ENCODE data around the gene SCAMP1.

Gene SCAMP1

GRCh38 chr5:78505860-78506259 is 145.4 kb downstream of the SCAMP1 start:
- DNase-seq (ENCODE audit: low read depth) = no peak
- TF ChIP-seq CTCF (IDR thresholded peaks at IDR 0.05; ENCODE audit: control insufficient read depth, extremely low read depth, insufficient read depth) = no peak
- H3K4me3 ChIP-seq (ENCODE audit: low read depth, low read length) = no peak overlapping the region

DNA sequence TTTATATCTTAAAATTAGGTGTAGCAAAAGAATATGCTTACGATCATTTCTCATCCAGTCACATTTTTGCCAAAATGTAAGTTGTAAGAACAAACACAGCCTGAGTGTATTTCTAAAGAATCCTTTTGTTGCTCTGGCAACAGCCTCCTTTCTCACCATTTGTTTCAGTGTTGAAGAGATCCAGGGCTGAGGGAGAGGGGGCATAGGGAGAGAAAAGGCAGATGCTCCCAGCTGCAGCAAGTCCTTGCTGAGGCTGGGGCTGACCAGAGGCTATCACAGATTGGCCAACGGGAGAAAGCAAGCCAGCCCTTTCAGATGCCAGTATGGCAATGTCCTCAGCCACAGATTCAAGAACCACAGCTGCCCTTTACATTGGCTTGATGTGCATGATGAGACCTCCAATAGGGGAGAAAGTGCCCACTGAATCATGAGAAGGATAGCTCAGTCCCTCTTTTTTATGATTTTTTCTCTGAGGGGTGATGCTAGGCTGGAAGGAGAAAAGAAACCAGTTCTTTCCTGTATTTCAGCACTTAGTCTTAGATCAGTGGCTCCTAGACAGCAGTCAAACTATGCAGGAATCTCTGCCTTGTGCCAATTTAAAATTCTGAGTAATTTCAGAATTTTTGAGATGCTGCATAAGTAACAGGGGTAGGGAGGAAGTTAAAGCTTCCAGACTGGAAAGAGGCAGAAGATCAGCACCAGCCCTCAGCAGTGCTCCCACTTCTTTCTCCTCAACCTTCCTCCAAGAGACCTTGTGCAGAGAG is 146.0 kb downstream of the SCAMP1 start:
- TF ChIP-seq CTCF (IDR thresholded peaks at IDR 0.05; ENCODE audit: control insufficient read depth, extremely low read depth, insufficient read depth) = no peak
- DNase-seq (ENCODE audit: low read depth) = no peak
- no peak overlapping the region for H3K4me3 ChIP-seq (ENCODE audit: low read depth, low read length)

- no peak overlapping the region for H3K4me3 ChIP-seq (ENCODE audit: low read depth, low read length)
- DNase-seq (ENCODE audit: low read depth) = no peak
- no peak for TF ChIP-seq CTCF (IDR thresholded peaks at IDR 0.05; ENCODE audit: control insufficient read depth, extremely low read depth, insufficient read depth)
These were observed 147.1 kb downstream of the SCAMP1 start for GRCh38 chr5:78507531-78507930.

DNA sequence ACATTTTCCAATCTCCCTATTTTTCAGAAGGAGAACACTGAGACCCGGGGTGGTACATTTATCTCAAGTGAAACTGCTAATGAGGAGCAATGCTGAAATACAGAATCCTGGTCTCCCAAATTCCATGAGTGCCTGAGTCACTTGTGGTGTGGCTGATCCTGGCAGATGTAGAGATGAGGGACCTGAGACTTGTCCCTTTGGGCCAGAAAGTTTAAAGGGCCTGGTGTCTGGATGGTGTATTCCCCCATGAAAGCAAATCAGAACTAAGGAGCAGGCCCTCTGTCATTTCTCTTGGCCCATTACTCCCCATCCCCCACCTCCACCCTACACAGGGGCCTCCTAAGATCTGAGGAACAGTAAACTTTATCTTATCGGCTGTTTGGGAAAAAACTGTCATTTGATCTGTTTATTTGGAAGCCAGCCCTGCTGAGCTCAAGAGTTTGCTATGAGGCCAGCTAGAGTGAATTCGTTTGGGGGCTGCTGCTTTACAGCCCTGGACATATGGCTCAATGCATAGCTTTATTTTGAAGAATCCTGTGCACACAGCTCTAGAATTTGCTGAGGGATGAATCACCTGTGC is 147.9 kb downstream of the SCAMP1 start:
- no peak for TF ChIP-seq CTCF (IDR thresholded peaks at IDR 0.05; ENCODE audit: control insufficient read depth, extremely low read depth, insufficient read depth)
- no peak for DNase-seq (ENCODE audit: low read depth)
- no peak overlapping the region for H3K4me3 ChIP-seq (ENCODE audit: low read depth, low read length)

DNA sequence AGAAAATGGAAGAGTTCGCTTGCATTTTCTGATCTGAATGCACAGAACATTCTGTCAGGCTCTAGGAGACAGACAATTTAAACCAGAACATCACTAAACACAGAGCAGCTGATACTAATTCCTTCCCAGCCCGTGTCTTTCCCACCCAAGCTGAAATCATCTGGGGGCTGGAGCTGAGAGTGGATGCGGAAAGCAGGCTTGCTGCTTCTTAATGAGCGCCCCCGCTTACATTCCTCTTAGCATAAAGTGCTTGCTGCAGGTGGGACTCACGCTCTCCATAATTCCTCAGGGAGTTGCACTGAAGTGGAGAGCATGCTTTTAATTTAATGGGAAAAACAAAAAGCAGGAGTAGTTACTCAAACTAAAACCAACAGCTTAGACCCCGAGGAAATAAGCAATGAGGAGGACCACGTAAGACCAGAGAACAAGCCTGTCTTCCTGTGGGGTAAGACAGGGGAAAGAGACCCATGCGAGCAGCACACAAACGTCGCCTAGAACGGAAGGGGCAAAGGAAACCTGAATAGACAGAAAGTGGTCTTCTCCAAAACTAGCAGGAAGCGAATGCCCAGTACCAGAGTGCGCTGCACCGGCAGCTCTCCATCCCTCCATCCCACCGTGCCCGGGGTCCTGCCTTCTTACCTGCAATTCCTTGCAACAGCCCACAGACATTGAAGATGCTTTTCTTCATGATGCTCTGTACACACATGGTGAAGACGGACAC is 148.9 kb downstream of the SCAMP1 start:
- H3K4me3 ChIP-seq (ENCODE audit: low read depth, low read length) = no peak overlapping the region
- no peak for TF ChIP-seq CTCF (IDR thresholded peaks at IDR 0.05; ENCODE audit: control insufficient read depth, extremely low read depth, insufficient read depth)
- DNase-seq (ENCODE audit: low read depth) = no peak

- peak; percentile 59 for DNase-seq (ENCODE audit: low read depth)
- peak overlapping the region; percentile 28 for H3K4me3 ChIP-seq (ENCODE audit: low read depth, low read length)
- TF ChIP-seq CTCF (IDR thresholded peaks at IDR 0.05; ENCODE audit: control insufficient read depth, extremely low read depth, insufficient read depth) = no peak
These were observed 149.7 kb downstream of the SCAMP1 start for GRCh38 chr5:78509884-78510769.

Measured in LNCaP clone FGC (cell line).